ENCODE measurements around the gene CACNA2D4.
"Not testable (repeated sequence)": the region's sequence is repeated elsewhere in the genome, so short reads cannot be mapped to it uniquely, and the experiment has no call there.

Gene CACNA2D4

DNA sequence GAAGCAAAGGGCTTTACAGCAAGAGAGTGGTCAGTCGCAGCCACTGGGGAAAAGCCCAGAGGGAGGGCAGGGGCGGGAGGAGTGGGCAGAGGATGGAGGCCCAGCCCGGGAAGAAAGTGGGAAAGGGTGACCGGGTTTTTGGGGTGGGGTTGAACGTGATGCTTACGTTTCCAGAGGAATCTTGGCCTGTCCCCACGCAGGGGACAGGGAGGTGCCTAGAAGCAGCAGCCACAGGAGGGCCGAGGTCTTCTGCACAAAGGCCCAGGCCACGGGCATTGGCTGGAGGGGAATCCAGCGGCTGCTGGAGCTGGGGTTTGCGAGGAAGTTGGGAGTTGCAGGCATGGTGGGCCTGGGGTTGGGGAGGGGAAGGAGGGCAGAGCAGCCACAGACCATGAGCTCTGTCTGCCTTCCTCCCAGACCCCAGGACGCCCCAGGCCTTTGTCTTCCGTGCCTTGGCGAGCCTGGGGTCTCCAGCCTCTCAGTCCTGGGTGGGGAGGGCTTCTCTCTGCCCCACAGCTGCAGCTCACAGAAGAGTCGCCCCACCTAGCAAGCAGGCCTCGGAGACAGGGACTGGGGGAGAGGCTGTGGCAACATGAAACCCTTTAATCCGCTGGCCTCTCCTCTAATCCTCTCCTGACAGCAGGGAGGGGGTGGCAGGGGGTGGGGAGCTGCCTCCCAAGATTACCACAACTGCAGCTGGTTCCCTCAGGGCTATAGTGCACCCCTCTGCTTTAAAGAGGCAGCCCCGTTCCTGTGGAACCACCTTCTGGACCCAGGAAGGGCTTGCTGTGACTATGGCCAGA lies at the start of gene CACNA2D4:
CACNA2D4 (minus strand) TSS at position 572 of the 803 bp plus-strand sequence; CDS start at position 393, 179 bp downstream.
- DNase-seq (ENCODE audit: low read depth), result no peak

- DNase-seq (ENCODE audit: low read depth), result no peak
These were observed 48.2 kb upstream of the CACNA2D4 start for GRCh38 chr12:1966561-1967226.

DNA sequence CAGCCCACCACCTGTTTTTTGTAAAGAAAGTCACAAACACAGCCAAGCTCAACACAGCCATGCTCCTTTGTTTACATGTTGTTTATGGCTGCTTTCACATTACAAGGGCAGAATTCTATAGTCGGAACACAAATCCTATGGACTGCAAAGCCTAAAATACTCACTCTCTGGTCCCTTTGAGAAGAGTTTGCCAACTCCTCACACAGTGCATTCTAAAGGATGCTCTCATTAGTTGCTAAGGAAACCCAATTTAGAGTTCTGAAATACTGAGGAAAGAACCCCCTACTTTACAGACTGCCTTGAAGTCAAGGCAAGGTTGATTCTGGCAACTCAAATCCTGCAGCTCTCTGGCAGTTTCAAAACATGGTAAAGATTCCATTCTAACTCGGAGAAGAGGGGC lies 47.5 kb upstream of the CACNA2D4 start:
- DNase-seq (ENCODE audit: low read depth), result no peak

DNA sequence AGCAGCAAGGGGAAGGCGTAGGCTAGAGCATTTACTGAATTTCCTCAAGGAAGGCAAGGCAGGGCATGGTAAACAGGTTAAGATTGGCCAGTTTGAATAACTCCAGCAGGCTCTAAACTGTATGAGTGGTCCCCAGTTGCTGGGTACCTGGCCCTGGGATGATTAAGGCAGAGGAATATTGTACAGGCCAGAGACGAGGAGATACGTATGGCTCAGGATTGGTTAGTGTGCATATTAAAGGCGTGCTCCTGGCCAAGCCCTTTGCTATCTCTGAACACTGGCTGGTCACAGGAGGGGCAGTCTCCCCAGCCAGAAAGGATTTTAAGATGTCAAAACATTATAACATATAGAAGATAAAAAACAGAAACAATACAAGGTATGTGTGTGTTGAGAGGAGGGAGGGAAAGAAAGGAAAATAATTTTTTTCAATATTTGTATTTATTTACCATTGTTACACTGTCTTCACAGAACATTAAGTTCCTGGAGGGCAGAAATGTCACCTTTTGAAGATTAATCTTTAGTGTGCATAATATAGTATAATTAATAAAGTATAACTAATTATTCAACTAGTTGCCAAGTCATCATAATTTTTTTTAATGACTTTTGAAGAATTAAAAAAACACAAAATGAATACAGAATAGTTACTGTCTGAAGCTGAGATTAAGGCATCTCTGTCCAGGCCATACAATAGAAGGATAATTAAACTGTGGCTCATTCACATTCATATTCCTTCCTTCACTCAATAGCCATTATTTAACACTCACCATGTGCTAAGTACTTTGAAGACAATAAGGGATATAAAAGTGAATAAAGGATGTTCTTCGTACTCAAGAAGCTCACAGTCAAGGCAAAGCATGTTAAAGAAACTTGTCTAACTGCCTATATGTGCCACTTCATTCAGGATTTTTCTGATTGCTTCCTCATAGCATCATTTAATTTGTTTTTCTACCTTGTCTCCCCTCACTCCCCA lies 43.9 kb upstream of the CACNA2D4 start:
- no peak for DNase-seq (ENCODE audit: low read depth)

GRCh38 chr12:1956716-1957115 lies 38.3 kb upstream of the CACNA2D4 start:
- no peak for DNase-seq (ENCODE audit: low read depth)

DNA sequence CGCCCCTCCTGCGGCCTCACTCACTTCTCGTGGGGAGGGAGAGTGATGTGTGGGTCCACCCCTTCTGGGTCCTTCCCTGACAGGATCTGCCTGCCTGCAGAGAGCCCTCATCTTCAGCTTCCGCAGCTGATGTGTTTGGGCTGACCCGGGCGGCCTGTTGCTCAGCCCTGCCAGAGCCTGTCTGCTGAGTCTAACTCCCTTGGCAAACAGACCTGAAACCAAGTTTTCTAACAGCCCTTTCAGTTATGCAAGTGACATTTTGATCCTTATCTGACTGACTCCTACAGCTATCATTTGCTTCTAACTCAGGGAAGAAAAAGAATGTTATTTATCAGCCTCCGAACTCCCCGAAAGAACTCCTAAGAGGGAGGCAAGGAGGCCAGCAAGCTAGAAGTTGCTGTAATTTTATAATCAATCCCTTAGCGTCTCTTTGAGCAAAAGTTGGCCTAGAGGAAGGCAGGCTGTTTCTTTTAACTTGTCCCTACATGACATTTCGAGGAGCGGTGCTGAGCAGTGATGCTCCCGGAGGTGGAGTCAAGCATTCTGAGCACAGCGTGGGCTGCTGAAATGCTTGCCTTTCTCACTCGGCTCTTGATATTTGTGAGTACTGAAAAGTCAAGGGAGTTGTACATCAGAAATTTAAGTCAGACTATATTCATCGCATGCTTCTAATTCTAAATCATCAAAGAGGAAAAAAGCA lies 31.5 kb upstream of the CACNA2D4 start:
- DNase-seq (ENCODE audit: low read depth), result no peak

DNA sequence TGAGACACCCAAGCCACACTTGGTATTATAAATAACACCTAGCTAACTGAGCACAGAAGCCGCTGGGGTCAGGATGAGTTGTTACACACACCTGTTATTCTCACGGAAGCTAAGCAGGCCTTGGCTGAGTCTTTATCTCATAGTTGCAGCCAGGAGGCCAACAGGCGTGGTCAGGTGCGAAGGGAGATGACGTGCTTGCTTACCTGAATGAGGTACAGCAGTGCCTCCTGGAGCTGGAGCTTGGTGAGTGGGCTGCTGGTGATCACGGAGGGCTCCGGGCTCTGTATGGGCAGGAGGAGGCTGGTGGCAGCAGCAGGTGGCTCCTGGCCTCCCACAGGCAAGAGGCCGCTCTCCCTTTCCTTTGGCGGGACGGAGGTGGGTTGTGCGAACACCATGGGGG lies 30.4 kb upstream of the CACNA2D4 start:
- no peak for DNase-seq (ENCODE audit: low read depth)

- no peak for DNase-seq (ENCODE audit: low read depth)
These were observed 28.6 kb upstream of the CACNA2D4 start for GRCh38 chr12:1947081-1947480.

DNA sequence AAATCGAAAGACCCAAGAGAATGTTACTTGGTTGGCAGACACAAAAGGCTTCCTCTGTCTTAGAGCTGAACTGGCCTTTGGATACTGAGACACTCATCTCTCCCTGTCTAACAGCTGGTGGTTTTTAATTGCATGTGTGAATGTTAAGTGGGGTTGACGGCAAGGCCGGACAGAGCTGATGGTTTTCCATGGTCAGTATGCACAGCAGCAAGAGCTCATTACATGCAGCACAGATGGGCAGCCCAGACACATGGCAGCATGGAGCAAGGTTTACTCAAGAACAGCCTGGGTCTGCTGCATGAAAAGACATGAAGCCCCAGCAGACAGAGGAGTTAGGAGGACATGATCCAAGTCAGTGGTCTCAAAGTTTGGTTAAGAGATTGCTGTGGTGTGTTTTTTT lies 27.8 kb upstream of the CACNA2D4 start:
- no peak for DNase-seq (ENCODE audit: low read depth)

DNA sequence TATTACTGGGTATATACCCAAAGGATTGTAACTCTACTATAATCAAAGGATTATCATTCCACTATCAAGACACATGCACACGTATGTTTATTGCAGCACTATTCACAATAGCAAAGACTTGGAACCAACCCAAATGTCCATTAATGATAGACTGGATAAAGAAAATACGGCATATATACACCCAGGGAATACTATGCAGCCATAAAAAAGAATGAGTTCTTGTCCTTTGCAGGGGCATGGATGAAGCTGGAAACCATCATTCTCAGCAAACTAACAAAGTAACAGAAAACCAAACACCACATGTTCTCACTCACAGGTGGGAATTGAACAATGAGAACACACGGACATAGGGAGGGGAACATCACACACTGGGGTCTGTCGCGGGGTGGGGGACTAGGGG lies 27.1 kb upstream of the CACNA2D4 start:
- DNase-seq (ENCODE audit: low read depth), result not testable (repeated sequence)

- DNase-seq (ENCODE audit: low read depth), result peak; percentile 74
These were observed 21.6 kb upstream of the CACNA2D4 start for GRCh38 chr12:1939801-1940607.

DNA sequence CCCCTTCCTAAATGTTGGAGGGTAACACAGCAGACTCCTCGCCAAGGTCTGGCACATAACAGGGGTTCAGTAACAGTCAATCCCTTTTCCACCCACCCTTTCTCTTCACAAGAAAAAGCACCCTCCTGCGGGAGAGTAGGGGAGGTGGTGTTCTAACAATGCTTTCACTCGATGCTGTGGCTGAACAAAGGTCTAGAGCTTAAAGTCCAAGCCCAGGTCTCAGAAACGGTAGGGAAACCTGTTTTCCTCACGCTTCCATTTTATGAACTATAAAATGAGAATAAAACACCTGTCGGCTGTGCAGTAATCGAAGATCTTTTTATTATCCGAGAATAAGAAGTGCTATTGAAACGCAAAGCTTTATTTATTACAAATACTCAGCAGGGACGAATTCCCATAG lies 20.9 kb upstream of the CACNA2D4 start:
- no peak for DNase-seq (ENCODE audit: low read depth)

GRCh38 chr12:1937481-1938224 lies 19.2 kb upstream of the CACNA2D4 start:
- no peak for DNase-seq (ENCODE audit: low read depth)

DNA sequence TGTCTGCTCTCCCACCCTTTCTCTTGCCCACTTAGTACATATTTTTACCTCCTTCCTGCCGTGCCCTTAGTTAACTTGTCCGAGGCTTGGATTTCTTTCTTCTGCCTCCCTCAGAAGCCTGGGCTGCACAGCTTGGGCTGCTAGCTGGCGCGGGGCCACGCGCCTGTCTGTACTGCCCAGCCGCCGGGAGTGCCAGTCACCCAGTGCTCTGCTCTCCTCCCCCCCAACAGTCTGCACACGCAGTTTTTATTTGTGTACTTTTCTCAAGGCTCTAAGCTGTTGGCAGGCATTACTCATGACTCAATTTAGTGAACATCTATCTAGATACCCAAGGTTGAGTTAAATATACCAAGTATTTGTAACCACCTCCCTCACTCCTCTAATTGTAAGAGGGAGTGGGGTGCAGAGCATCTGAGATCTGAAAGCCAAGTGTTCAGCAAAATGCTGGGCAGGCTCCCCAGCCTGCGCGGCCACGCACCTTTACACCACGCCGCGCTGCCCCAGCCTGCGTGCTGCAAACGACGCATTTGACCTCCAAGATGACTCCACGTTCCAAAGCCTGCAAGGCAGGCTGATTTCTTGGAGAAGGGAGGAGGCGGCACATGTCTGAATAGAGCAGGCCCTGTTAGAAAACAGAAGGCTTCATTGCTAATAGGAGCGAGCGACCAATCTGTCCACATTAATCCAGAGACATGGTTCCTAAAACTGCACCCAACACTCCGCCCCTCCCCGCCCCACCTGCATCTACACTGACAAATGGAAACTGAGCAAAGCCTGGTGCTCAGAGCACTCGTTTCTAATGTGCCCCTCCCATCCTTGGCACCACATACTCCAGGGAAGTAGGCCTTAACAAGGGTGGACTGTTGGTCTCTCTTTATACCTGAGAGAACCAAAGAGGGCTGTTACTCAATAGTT lies 18.2 kb upstream of the CACNA2D4 start:
- no peak for DNase-seq (ENCODE audit: low read depth)

- DNase-seq (ENCODE audit: low read depth), result no peak
These were observed 17.4 kb upstream of the CACNA2D4 start for GRCh38 chr12:1935700-1936378.

- no peak for DNase-seq (ENCODE audit: low read depth)
These were observed 16.8 kb upstream of the CACNA2D4 start for GRCh38 chr12:1935242-1935641.

DNA sequence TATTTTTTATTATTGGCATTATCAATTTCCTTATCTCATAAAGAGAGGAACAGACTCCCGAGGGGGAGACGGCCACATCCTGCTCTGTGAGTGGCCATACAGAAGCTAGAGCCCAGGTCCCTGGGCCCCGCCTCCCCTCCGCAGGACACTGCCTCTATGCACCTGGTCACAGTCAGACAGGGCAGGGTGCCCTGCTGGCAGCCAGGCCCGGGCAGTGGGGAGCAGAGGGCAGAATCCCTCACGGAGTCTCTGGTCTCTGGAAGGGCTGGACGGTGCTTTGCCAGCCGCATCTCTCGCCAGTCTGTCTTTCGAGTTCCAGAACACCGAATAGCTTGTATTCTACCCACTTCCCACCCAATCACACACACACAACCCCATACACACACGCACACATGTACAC lies 16.4 kb upstream of the CACNA2D4 start:
- no peak for DNase-seq (ENCODE audit: low read depth)

DNA sequence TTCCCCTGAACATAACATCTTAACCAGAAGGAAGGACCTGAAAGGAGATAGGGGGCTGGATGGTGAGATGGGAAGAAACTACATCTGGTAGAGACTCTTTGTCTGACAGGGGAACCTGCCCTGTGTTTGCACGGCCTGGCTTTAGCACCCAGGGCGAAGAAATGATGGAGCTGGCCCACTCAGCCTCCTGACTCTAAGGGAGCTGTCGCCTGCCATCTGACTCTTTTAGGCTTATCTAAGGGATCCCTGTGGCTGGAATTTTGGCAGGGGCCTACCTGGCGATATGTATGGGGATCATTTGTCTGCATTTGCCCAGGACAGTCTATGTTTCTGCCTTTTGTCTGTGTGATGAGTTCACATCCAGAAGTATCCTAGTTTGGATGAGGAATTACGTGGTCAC lies 15.6 kb upstream of the CACNA2D4 start:
- DNase-seq (ENCODE audit: low read depth), result no peak
